ENCODE data around the gene CDCA4.

The CDCA4 gene

GRCh38 chr14:105055334-105055733, 34.5 kb upstream of the CDCA4 start:
- no peak for TF ChIP-seq CEBPB (IDR thresholded peaks at IDR 0.05)
- no peak for TF ChIP-seq ZBTB7A (IDR thresholded peaks at IDR 0.05; ENCODE audit: low read depth)
- no peak for TF ChIP-seq YY1 (IDR thresholded peaks at IDR 0.05; ENCODE audit: low read depth)
- no peak for TF ChIP-seq NFIC (IDR thresholded peaks at IDR 0.05)
- no peak for TF ChIP-seq CREB1 (IDR thresholded peaks at IDR 0.05; ENCODE audit: low read depth)
- TF ChIP-seq TAF1 (IDR thresholded peaks at IDR 0.05; ENCODE audit: low read depth) = no peak

- no peak for TF ChIP-seq CEBPB (IDR thresholded peaks at IDR 0.05)
- no peak for TF ChIP-seq TEAD4 (IDR thresholded peaks at IDR 0.05)
Measured at GRCh38 chr14:105053996-105054395, 33.1 kb upstream of the CDCA4 start.

- TF ChIP-seq EGR1 (IDR thresholded peaks at IDR 0.05) (no peak), USF1 (IDR thresholded peaks at IDR 0.05) (no peak)
Measured at GRCh38 chr14:105053421-105053820, 32.5 kb upstream of the CDCA4 start.

- TF ChIP-seq RAD21 (IDR thresholded peaks at IDR 0.05; ENCODE audit: low read depth) = no peak
- TF ChIP-seq FOXM1 (IDR thresholded peaks at IDR 0.05; ENCODE audit: borderline replicate concordance, low read depth) = no peak
- TF ChIP-seq TAF1 (IDR thresholded peaks at IDR 0.05; ENCODE audit: low read depth) = no peak
- no peak for TF ChIP-seq NFIC (IDR thresholded peaks at IDR 0.05)
- TF ChIP-seq TEAD4 (IDR thresholded peaks at IDR 0.05) = no peak
- no peak for TF ChIP-seq ZBTB7A (IDR thresholded peaks at IDR 0.05; ENCODE audit: low read depth)
- no peak for TF ChIP-seq TCF12 (IDR thresholded peaks at IDR 0.05; ENCODE audit: low read depth)
- no peak for TF ChIP-seq USF1 (IDR thresholded peaks at IDR 0.05)
Measured at GRCh38 chr14:105052110-105052458, 31.2 kb upstream of the CDCA4 start.

- TF ChIP-seq TEAD4 (IDR thresholded peaks at IDR 0.05) (no peak), MAX (IDR thresholded peaks at IDR 0.05) (no peak), REST (IDR thresholded peaks at IDR 0.05; ENCODE audit: low read depth) (no peak), USF1 (IDR thresholded peaks at IDR 0.05) (no peak), EGR1 (IDR thresholded peaks at IDR 0.05) (no peak), NFIC (IDR thresholded peaks at IDR 0.05) (no peak), YY1 (IDR thresholded peaks at IDR 0.05; ENCODE audit: low read depth) (no peak), CREB1 (IDR thresholded peaks at IDR 0.05; ENCODE audit: low read depth) (no peak), FOXM1 (IDR thresholded peaks at IDR 0.05; ENCODE audit: borderline replicate concordance, low read depth) (no peak), TAF1 (IDR thresholded peaks at IDR 0.05; ENCODE audit: low read depth) (no peak), RAD21 (IDR thresholded peaks at IDR 0.05; ENCODE audit: low read depth) (no peak), CEBPB (IDR thresholded peaks at IDR 0.05) (no peak), EP300 (IDR thresholded peaks at IDR 0.05; ENCODE audit: borderline replicate concordance) (no peak), ZBTB7A (IDR thresholded peaks at IDR 0.05; ENCODE audit: low read depth) (no peak), TCF12 (IDR thresholded peaks at IDR 0.05; ENCODE audit: low read depth) (no peak)
Measured at GRCh38 chr14:105051182-105052109, 30.6 kb upstream of the CDCA4 start.

- peak; percentile 53; the same call in 1 of the 2 replicates for TF ChIP-seq USF1 (IDR thresholded peaks at IDR 0.05)
- no peak for TF ChIP-seq YY1 (IDR thresholded peaks at IDR 0.05; ENCODE audit: low read depth)
- no peak for TF ChIP-seq ZBTB7A (IDR thresholded peaks at IDR 0.05; ENCODE audit: low read depth)
- TF ChIP-seq TEAD4 (IDR thresholded peaks at IDR 0.05) = peak; percentile 61; the same call in 1 of the 2 replicates
- peak; percentile 55; the same call in 1 of the 2 replicates for TF ChIP-seq TCF12 (IDR thresholded peaks at IDR 0.05; ENCODE audit: low read depth)
- peak; percentile 42; the same call in 1 of the 2 replicates for TF ChIP-seq EP300 (IDR thresholded peaks at IDR 0.05; ENCODE audit: borderline replicate concordance)
- peak; percentile 94 for TF ChIP-seq MAX (IDR thresholded peaks at IDR 0.05)
- TF ChIP-seq REST (IDR thresholded peaks at IDR 0.05; ENCODE audit: low read depth) = no peak
- TF ChIP-seq NFIC (IDR thresholded peaks at IDR 0.05) = peak; percentile 87
Measured at GRCh38 chr14:105050551-105050897, 29.6 kb upstream of the CDCA4 start.
